H1 (cell line): ENCODE measurements around the gene ARFRP1. TPM values are rescaled to one million over a fixed set of nuclear protein-coding genes. Genes with fewer than 3 reads are reported as not detected.

Source experiments
- CTCF ChIA-PET: fragments of 300-600 bp; sonication (Branson Sonifier 250); formaldehyde crosslinking; loops from one replicate; lab custom pipeline; 2021; ENCODE audit not compliant: partially characterized antibody; lab: Charles Lee
- POLR2A ChIA-PET: fragments of 300-600 bp; sonication (Branson Sonifier 250); formaldehyde crosslinking; loops from one replicate; lab custom pipeline; 2021; ENCODE audit warnings: inconsistent platforms; ENCODE audit not compliant: partially characterized antibody; lab: Charles Lee
- DNase-seq, 2 experiments: peaks; one replicate each; pipeline versions ENCODE4 v3.0.0 to v3.0.0-alpha.2; 2010 to 2022; ENCODE audit warnings: low spot score in 2 of 2, low read depth in 1 of 2, mixed read lengths in 1 of 2
- FAIRE-seq: peaks from 2 replicates; lab custom pipeline; 2011; peaks lifted over from hg19 to GRCh38; lab: Jason Lieb, UNC
- H2AFZ ChIP-seq: 2 replicates; pipeline ENCODE4 v1.8.1; 2012; ENCODE audit warnings: low read length, inconsistent platforms
- H2AK5ac ChIP-seq: 2 replicates; pipeline ENCODE4 v1.6.1; 2013; ENCODE audit warnings: low read depth, low read length
- H2BK120ac ChIP-seq: replicated peaks from 2 replicates; pipeline ENCODE3; 2013; ENCODE audit warnings: low read depth, low read length, inconsistent platforms
- H2BK12ac ChIP-seq: 2 replicates; pipeline ENCODE4 v1.6.1; 2013; ENCODE audit warnings: low read depth, low read length
- H2BK15ac ChIP-seq: 2 replicates; pipeline ENCODE4 v1.6.1; 2013; ENCODE audit warnings: low read length
- H2BK20ac ChIP-seq: 2 replicates; pipeline ENCODE4 v1.6.1; 2013; ENCODE audit warnings: low read length
- H2BK5ac ChIP-seq: 2 replicates; pipeline ENCODE4 v1.6.1; 2013; ENCODE audit warnings: low read depth, low read length
- H3K14ac ChIP-seq: 2 replicates; pipeline ENCODE4 v1.6.1; 2013; ENCODE audit warnings: inconsistent platforms; ENCODE audit not compliant: insufficient read length
- H3K18ac ChIP-seq: 2 replicates; pipeline ENCODE4 v1.6.1; 2013; ENCODE audit warnings: low read length; ENCODE audit errors: extremely low read depth
- H3K23ac ChIP-seq: 2 replicates; pipeline ENCODE4 v1.6.1; 2013; ENCODE audit warnings: inconsistent platforms; ENCODE audit not compliant: insufficient read length
- H3K23me2 ChIP-seq: 2 replicates; pipeline ENCODE4 v1.6.1; 2013; ENCODE audit warnings: low read depth, low read length
- H3K27ac ChIP-seq: 2 replicates; pipeline ENCODE4 v1.6.1; 2011; ENCODE audit warnings: low read depth, low read length, inconsistent platforms
- H3K27me3 ChIP-seq, 4 experiments: replicated peaks in 1 of 4; 1 replicate in 1 of 4; 2 replicates in 3 of 4; pipeline versions ENCODE4 v1.6.1 to v1.8.1; 2011 to 2013; ENCODE audit warnings: low read length in 3 of 4, mild to moderate bottlenecking in 3 of 4, inconsistent platforms in 2 of 4, mixed read lengths in 2 of 4, moderate library complexity in 1 of 4; ENCODE audit not compliant: control insufficient read depth in 3 of 4, insufficient read depth in 3 of 4; ENCODE audit errors: extremely low read depth in 1 of 4
- H3K36me3 ChIP-seq, 4 experiments: 2 replicates each; pipeline versions ENCODE4 v1.6.1 to v1.8.1; 2011 to 2013; ENCODE audit warnings: mild to moderate bottlenecking in 4 of 4, low read length in 3 of 4, moderate library complexity in 2 of 4, control low read depth in 1 of 4, inconsistent platforms in 1 of 4; ENCODE audit not compliant: insufficient read depth in 4 of 4, control insufficient read depth in 2 of 4
- H3K4ac ChIP-seq: replicated peaks from 2 replicates; pipeline ENCODE3; 2013; ENCODE audit warnings: low read length, low read depth, mixed read lengths, inconsistent platforms; ENCODE audit not compliant: insufficient read length
- H3K4me1 ChIP-seq, 4 experiments: replicated peaks in 1 of 4; 1 replicate in 1 of 4; 2 replicates in 3 of 4; pipeline versions ENCODE4 v1.6.1 to v1.8.1; 2011 to 2013; ENCODE audit warnings: low read length in 3 of 4, inconsistent platforms in 2 of 4, mixed read lengths in 1 of 4; ENCODE audit not compliant: insufficient read depth in 4 of 4, control insufficient read depth in 3 of 4
- H3K4me2 ChIP-seq, 2 experiments: 2 replicates each; pipeline versions ENCODE4 v1.6.1 to v1.8.1; 2011 to 2013; ENCODE audit warnings: low read depth in 2 of 2, low read length in 2 of 2, control low read depth in 1 of 2, inconsistent platforms in 1 of 2, mild to moderate bottlenecking in 1 of 2; ENCODE audit not compliant: insufficient read depth in 1 of 2
- H3K4me3 ChIP-seq, 4 experiments: fragments of 200-600, 300-600 bp in 1 of 4; sonication (generic), shearing (Covaris generic), sonication (Bioruptor Twin) in 1 of 4; 2 replicates each; pipeline versions ENCODE4 v1.5.1 to v1.8.1; 2011 to 2016; ENCODE audit warnings: low read length in 4 of 4, low read depth in 3 of 4, control low read depth in 2 of 4, inconsistent platforms in 2 of 4, mild to moderate bottlenecking in 2 of 4, mixed read lengths in 1 of 4, moderate library complexity in 1 of 4; ENCODE audit not compliant: insufficient read depth in 2 of 4; ENCODE audit errors: extremely low read depth in 1 of 4
- H3K56ac ChIP-seq: replicated peaks from 2 replicates; pipeline ENCODE3; 2013; ENCODE audit warnings: low read depth, mild to moderate bottlenecking, mixed read lengths, low read length, inconsistent platforms; ENCODE audit not compliant: insufficient read length
- H3K79me1 ChIP-seq: 2 replicates; pipeline ENCODE4 v1.6.1; 2013; ENCODE audit warnings: low read depth, low read length, control low read depth
- H3K79me2 ChIP-seq, 2 experiments: 2 replicates each; pipeline versions ENCODE4 v1.6.1 to v1.8.1; 2012 to 2013; ENCODE audit warnings: low read length in 2 of 2, mild to moderate bottlenecking in 2 of 2, inconsistent platforms in 1 of 2; ENCODE audit not compliant: insufficient read depth in 2 of 2, control insufficient read depth in 1 of 2
- H3K9ac ChIP-seq, 4 experiments: replicated peaks in 1 of 4; 1 replicate in 1 of 4; 2 replicates in 3 of 4; pipeline versions ENCODE4 v1.6.1 to v1.8.1; 2011 to 2013; ENCODE audit warnings: low read depth in 3 of 4, low read length in 3 of 4, control low read depth in 2 of 4, mild to moderate bottlenecking in 2 of 4, moderate library complexity in 2 of 4, inconsistent platforms in 1 of 4; ENCODE audit errors: extremely low read depth in 1 of 4
- H3K9me3 ChIP-seq, 2 experiments: 2 replicates each; pipeline versions ENCODE4 v1.6.1 to v1.8.1; 2012 to 2013; ENCODE audit warnings: mild to moderate bottlenecking in 2 of 2, moderate library complexity in 2 of 2, control low read depth in 1 of 2, inconsistent platforms in 1 of 2, low read depth in 1 of 2, low read length in 1 of 2, mixed read lengths in 1 of 2; ENCODE audit not compliant: insufficient read depth in 2 of 2
- H4K20me1 ChIP-seq, 2 experiments: replicated peaks in 1 of 2; 2 replicates each; pipeline versions ENCODE3 to v1.8.1; 2011 to 2013; ENCODE audit warnings: inconsistent platforms in 2 of 2, low read length in 2 of 2, mild to moderate bottlenecking in 1 of 2; ENCODE audit not compliant: insufficient read depth in 2 of 2, control insufficient read depth in 1 of 2
- H4K5ac ChIP-seq: 2 replicates; pipeline ENCODE4 v1.6.1; 2013; ENCODE audit warnings: low read length, low read depth, mixed read lengths, inconsistent platforms; ENCODE audit not compliant: insufficient read length
- H4K8ac ChIP-seq: 2 replicates; pipeline ENCODE4 v1.8.0; 2013; ENCODE audit warnings: mild to moderate bottlenecking, moderate library complexity, low read length, inconsistent platforms; ENCODE audit not compliant: insufficient read depth; ENCODE audit errors: extremely low read depth
- H4K91ac ChIP-seq: replicated peaks from 2 replicates; pipeline ENCODE3; 2013; ENCODE audit warnings: low read length, mixed read lengths, inconsistent platforms; ENCODE audit not compliant: insufficient read length
- ASH2L ChIP-seq: fragments of 200-600, 300-600 bp; sonication (generic); IDR thresholded peaks from one replicate; pipeline ENCODE4 v1.7.1; 2017; ENCODE audit warnings: low read length
- CREB1 ChIP-seq: IDR thresholded peaks from 2 replicates; pipeline ENCODE4 v1.6.1; 2012; ENCODE audit warnings: inconsistent platforms
- CTBP2 ChIP-seq: IDR thresholded peaks from 2 replicates; pipeline ENCODE4 v1.7.0; 2011; ENCODE audit warnings: borderline replicate concordance, mild to moderate bottlenecking, moderate library complexity, mixed read lengths, low read length; ENCODE audit not compliant: insufficient read depth, insufficient read length
- FOSL1 ChIP-seq: IDR thresholded peaks from 2 replicates; pipeline ENCODE4 v1.6.1; 2011; ENCODE audit warnings: mild to moderate bottlenecking, low read depth, low read length, moderate library complexity; ENCODE audit not compliant: insufficient read depth
- HDAC6 ChIP-seq: IDR thresholded peaks from one replicate; pipeline ENCODE4 v1.7.1; 2012; ENCODE audit warnings: low read depth, mild to moderate bottlenecking, inconsistent platforms, low read length, moderate library complexity
- NANOG ChIP-seq: IDR thresholded peaks from 2 replicates; pipeline ENCODE4 v1.6.1; 2011; ENCODE audit warnings: low read length, low read depth, mild to moderate bottlenecking, inconsistent platforms; ENCODE audit not compliant: insufficient read depth, poor library complexity, severe bottlenecking
- RAD21 ChIP-seq, 2 experiments: IDR thresholded peaks in 1 of 2; conservative IDR thresholded peaks in 1 of 2; 2 replicates each; pipeline ENCODE4 v1.6.1; 2011; ENCODE audit warnings: low read depth in 2 of 2, low read length in 2 of 2, improper control_type of control experiment in 1 of 2, inconsistent platforms in 1 of 2, mild to moderate bottlenecking in 1 of 2, moderate library complexity in 1 of 2
- RBBP5 ChIP-seq: IDR thresholded peaks from 2 replicates; pipeline ENCODE4 v1.7.1; 2012; ENCODE audit warnings: low read depth, mild to moderate bottlenecking, inconsistent platforms, low read length, moderate library complexity, borderline replicate concordance
- RNF2 ChIP-seq: fragments of 200-900, 300-1000 bp; sonication (generic); IDR thresholded peaks from 2 replicates; pipeline ENCODE4 v1.7.1; 2016; ENCODE audit warnings: borderline replicate concordance, low read depth, mild to moderate bottlenecking, antibody characterized with exemption, low read length; ENCODE audit not compliant: poor library complexity, severe bottlenecking; ENCODE audit errors: missing control alignments
- SAP30 ChIP-seq: fragments of 300-600 bp; sonication (generic); IDR thresholded peaks from 2 replicates; pipeline ENCODE4 v1.7.1; 2012; ENCODE audit warnings: low read length, moderate library complexity, mild to moderate bottlenecking, inconsistent platforms; ENCODE audit not compliant: insufficient read depth, insufficient replicate concordance
- SIRT6 ChIP-seq: IDR thresholded peaks from one replicate; pipeline ENCODE4 v1.7.1; 2012; ENCODE audit warnings: low read length, inconsistent platforms
- SIX5 ChIP-seq: IDR thresholded peaks from 2 replicates; pipeline ENCODE4 v1.6.1; 2011; ENCODE audit warnings: mild to moderate bottlenecking, low read depth, low read length
- TAF1 ChIP-seq: IDR thresholded peaks from 2 replicates; pipeline ENCODE4 v1.6.1; 2011; ENCODE audit warnings: mild to moderate bottlenecking, low read depth, low read length
- TEAD4 ChIP-seq: IDR thresholded peaks from 2 replicates; pipeline ENCODE4 v1.6.1; 2012; ENCODE audit warnings: low read depth, low read length, inconsistent platforms, mixed read lengths
- WGBS, 2 experiments: shearing (Covaris generic) in 1 of 2; methylation state at CpG; one replicate each; pipeline versions ENCODE4 v1.1.6 to v1.1.7; 2013 to 2015; ENCODE audit warnings: low lambda C conversion rate in 2 of 2, mixed read lengths in 2 of 2, inconsistent platforms in 1 of 2, low coverage in 1 of 2, missing lambda C conversion rate in 1 of 2; ENCODE audit not compliant: insufficient replicate concordance in 2 of 2, insufficient coverage in 1 of 2, insufficient read length in 1 of 2; ENCODE audit errors: extremely low coverage in 1 of 2, missing lambda C conversion rate in 1 of 2; 5-methylcytosine and 5-hydroxymethylcytosine counted together
- polyA plus RNA-seq, 7 experiments: library from polyadenylated mRNA; depleted of rRNA in 3 of 7; stranded (reverse) in 5 of 7; unstranded in 2 of 7; fragments of >200 nt in 5 of 7; fragments of 200-250 nt in 2 of 7; gene quantifications; 1 replicate in 5 of 7; 2 replicates in 1 of 7; 4 replicates in 1 of 7; pipeline versions ENCODE4 v1.2.1 to v1.2.3, GENCODE V29; 2011 to 2013; ENCODE audit warnings: missing spikeins in 2 of 7, mixed read lengths in 2 of 7
- total RNA-seq: library from RNA; stranded (reverse); fragmentation: NEBNext Ultra II Directional; extraction: Animal tissue kit (Norgen Biotek cat#: 25700); gene quantifications from 2 replicates; pipeline ENCODE4 v1.2.1, GENCODE V29; 2021

ARFRP1 gene
- total and polyA plus RNA-seq, 2 of the 8 experiments (the other 6 are each of a cell fraction or from before 2014, with no cell fraction given), result 12.9 to 22.9 TPM

DNA sequence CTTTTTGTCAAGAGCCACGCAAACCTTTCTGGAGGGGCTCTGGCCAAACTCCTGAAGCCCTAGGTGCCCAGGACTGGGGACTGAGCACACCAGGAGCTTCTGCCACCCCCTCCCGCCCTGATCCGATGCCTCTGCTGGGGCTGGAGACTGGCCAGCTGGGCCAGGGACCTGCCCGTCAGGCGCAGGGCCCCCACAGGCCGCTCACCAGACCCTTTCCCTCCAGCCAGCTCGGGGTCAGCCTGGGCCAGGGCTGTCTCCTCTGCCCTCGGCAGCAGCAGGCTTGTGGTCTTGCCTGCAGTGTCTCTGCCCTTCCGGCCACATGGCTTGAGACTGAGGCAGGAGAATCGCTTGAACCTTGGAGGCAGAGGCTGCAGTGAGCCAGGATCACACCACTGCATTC, 35.1 kb downstream of the ARFRP1 start:
- no peaks in the 10 kb centered on the region for H3K4me1 ChIP-seq
- no peak for TF ChIP-seq HDAC6
- no peak for TF ChIP-seq TAF1
- TF ChIP-seq SAP30, result no peak
- no peak for TF ChIP-seq SIX5
- TF ChIP-seq TEAD4, result no peak
- TF ChIP-seq CTBP2, result no peak
- TF ChIP-seq CREB1, result no peak
- no peak for TF ChIP-seq ASH2L
- TF ChIP-seq SIRT6, result no peak
- no peak for TF ChIP-seq RNF2
- no peak for TF ChIP-seq RAD21 (IDR thresholded peaks at IDR 0.05 in 1 of 2, conservative IDR thresholded peaks at IDR 0.05 in 1 of 2; ENCODE audit: low read depth in 2 of 2, low read length in 2 of 2)
- no peak for TF ChIP-seq FOSL1
- TF ChIP-seq RBBP5, result no peak
- TF ChIP-seq NANOG, result no peak

More for the DNA sequence above, 35.1 kb downstream of the ARFRP1 start:
- H3K4me3 ChIP-seq, result no peak overlapping the region
- no peak overlapping the region for H2BK20ac ChIP-seq
- H3K23ac ChIP-seq, result no peak overlapping the region
- no peaks in the 10 kb centered on the region for H3K23me2 ChIP-seq
- no peaks in the 10 kb centered on the region for H3K27me3 ChIP-seq
- FAIRE-seq, result no peak
- H2BK12ac ChIP-seq, result no peak overlapping the region
- H4K5ac ChIP-seq, result no peak overlapping the region
- H3K79me2 ChIP-seq, result no peaks in the 10 kb centered on the region
- H3K79me1 ChIP-seq, result no peaks in the 10 kb centered on the region; the same call in 1 of the 2 replicates
- no peak overlapping the region for H2AK5ac ChIP-seq
- no peak overlapping the region for H2BK15ac ChIP-seq
- no peak overlapping the region for H2BK5ac ChIP-seq
- no peak overlapping the region for H3K56ac ChIP-seq
- ChIA-PET POLR2A (interaction anchor here (0.7 kb wide), 1 partner anchor 175 kb away, joined by 3 read pairs; no protein-coding TSS in a partner anchor), CTCF (no interaction called here)
- H3K18ac ChIP-seq, result no peak overlapping the region
- WGBS, 2 experiments, result 92% methylated on average over 10 of the region's 10 CpGs; no CpG with 5 or more reads in 1 of the 2 experiments
- no peaks in the 10 kb centered on the region for H4K20me1 ChIP-seq
- H3K4ac ChIP-seq, result no peak overlapping the region
- no peak overlapping the region for H4K8ac ChIP-seq
- DNase-seq, result no peak
- peaks cover 2 to 21% (median 11%) of the 10 kb centered on the region in 4 experiments; a peak in 6 of 8 replicates for H3K36me3 ChIP-seq
- H2AFZ ChIP-seq, result no peak overlapping the region
- H3K4me2 ChIP-seq, result no peak overlapping the region
- no peak overlapping the region for H3K27ac ChIP-seq
- H2BK120ac ChIP-seq, result no peak overlapping the region
- H4K91ac ChIP-seq, result peak overlapping the region; percentile 10
- H3K14ac ChIP-seq, result no peak overlapping the region
- no peaks in the 10 kb centered on the region for H3K9me3 ChIP-seq
- H3K9ac ChIP-seq, result no peak overlapping the region
